HuH-7 (cell line): ENCODE results near the gene EVA1A.

Experiments used
- DNase-seq: peaks from one replicate; pipeline ENCODE4 v3.0.0; 2011; ENCODE audit warnings: low spot score

The EVA1A gene

DNA sequence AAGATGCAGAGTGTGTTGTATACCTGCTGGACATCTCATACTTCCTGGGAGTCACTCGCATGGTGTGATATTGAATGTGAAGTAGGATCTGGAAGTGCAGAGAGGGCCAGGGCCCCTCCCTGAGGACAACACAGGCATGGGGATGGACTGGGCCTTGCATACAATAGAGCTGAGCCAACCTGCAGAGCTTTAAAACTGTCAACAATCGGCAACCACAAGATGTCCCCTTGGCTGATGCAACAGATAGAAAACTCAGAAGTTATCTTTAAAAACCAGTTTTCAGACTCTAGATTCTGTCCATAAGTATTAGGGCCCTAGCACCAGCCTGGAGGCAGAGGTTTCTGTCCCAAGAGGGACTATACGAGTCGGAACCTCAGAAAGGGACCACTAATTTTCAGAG is 19.7 kb downstream of the EVA1A start:
- DNase-seq, result no peak

GRCh38 chr2:75539955-75540716 is 20.6 kb downstream of the EVA1A start:
- no peak for DNase-seq

DNA sequence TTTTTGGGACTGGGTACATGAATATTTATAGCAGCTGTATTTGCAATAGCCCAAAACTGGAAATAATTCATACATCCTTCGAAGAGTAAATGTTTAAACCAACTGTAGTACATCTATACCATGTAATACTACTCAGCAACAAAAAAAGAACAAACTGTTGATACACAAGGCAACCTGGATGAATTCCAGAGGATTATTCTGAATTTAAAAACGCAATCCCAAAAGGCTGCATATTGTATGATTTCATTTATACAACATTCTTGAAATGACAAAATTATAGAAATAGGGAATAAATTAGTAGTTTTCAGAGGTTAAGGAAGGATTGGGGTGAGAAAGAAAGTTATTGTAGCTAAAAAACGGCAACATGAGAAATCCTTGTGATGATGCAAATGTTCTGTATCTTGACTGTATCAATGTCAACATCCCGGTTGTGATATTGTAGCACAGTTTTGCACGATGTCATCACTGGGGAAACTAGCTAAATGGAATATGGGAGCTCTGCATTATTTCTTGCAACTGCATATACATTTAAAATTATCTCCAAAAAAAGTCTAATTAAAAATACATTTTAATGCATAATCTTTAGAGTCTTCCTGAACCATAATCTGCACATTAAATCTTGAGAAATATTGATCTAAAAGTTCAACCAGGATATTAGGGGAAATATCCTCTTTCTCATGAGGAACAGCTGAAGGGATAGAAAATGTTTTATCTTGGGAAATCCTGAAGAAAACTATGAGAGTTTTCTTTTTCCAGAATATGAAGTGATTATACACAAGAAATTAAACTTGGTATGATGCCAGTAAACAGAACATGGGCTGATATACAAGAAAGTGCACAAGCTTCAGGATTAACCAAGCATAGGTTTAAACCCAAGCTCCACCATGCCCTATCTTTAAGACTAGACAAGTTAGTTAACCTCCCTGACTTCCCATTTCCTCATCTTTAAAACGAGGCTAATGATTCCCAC is 21.9 kb downstream of the EVA1A start:
- no peak for DNase-seq

- DNase-seq, result no peak
Measured at GRCh38 chr2:75537658-75538057, 23.1 kb downstream of the EVA1A start.

GRCh38 chr2:75533135-75533534 is 27.6 kb downstream of the EVA1A start:
- no peak for DNase-seq

GRCh38 chr2:75532488-75532887 is 28.3 kb downstream of the EVA1A start:
- DNase-seq, result no peak

GRCh38 chr2:75528221-75528977 is 32.3 kb downstream of the EVA1A start:
- no peak for DNase-seq

GRCh38 chr2:75527676-75528075 is 33.1 kb downstream of the EVA1A start:
- no peak for DNase-seq

DNA sequence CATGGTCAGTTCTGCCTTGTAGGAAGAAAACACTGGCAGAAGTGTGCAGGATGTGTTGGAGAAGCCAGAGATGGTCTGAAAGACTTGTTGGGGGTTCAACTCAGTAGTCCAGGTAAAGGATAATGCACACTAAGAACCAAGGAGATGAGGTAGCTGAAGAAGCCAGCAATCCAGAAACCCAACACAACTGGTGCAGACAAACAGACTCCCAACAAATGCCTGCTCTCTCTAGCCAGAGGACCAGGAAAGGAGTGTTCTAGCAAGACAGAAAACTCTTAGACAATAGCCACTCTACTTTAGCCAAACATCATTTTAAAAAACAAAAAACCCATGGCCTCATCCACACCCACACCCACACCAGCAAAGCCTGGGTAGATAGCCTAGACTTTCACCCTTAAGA is 33.9 kb downstream of the EVA1A start:
- no peak for DNase-seq

DNA sequence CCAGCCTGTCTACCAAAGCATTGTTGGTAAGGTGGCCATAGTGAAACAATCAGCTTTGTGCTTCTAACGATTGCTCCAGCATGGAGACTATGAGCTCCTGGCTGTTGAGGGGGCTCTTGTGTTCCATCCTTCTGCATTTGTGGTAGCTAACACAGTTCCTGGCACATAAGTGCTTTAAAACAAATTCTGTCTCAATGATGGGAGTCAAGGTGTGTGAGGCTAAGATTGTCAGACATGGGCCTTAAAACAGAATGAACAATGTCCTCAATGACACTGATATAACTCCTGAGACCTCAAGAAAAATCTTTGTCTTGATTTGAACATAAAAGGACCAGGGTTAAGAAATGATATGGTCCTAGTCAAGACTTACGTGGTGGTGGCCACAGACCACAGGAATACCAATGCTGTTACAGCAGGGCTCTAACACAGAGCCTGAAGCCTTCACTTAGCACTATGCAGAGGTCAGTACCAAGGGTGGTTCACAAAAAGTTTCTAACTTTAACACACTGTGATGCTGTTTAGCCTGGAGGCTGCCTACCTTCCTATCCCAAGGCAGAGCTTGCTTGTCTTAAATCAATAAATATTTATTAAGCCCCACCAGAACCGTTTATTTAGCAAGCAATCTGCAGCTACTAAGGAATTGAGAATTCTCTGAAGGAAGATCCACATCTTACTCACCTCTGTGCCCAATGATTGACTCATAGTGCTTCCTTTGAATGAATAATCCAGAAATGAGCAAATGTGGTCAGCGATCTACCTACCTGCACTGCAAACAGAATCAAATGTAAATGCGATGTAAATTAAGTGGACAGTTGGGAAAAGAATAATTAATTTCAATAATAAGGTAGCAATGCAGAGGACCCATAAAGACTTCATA is 35.1 kb downstream of the EVA1A start:
- DNase-seq, result no peak

GRCh38 chr2:75524276-75524911 is 36.3 kb downstream of the EVA1A start:
- DNase-seq, result no peak

DNA sequence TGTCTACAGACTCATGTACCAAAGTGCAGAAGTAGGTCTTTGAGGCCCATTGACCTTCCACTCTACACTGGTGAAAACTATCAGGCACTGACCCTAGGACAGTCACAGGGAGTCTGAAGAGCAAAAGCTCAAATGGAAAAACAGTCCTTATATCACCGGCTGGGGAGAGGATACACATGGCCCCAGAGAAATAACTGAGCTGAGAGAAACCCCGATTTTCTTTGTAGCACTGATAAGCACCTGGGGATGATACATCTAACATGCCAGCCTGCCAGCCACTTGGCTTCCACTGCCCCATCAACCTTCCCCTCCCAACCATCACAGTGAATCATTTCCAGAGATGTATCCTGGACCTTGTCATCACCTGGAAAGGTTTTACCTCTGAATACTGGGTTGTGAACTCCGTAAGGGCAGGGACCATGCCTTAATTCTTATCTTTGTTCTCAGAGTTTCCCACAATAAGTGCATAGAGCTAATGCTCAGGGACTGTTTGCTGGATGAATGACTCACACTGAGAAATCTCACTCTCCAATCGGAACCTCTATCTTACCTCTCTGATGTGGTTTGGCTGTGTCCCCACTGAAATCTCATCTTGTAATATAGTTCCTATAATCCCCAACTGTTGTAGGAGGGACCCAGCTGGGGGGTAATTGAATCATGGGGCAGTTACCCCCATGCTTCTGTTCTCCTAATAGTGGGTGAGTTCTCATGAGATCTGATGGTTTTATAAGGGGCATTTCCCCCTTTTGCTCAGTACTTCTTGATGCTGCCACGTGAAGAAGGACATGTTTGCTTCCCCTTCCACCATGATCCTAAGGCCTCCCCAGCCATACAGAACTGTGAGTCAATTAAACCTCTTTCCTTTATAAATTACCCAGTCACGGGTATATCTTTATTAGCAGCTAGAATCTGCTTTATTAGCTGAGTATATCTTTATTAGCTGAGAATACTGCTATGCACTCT is 37.1 kb downstream of the EVA1A start:
- peak; percentile 12 for DNase-seq

- peak; percentile 20 for DNase-seq
Measured at GRCh38 chr2:75522543-75523312, 38.0 kb downstream of the EVA1A start.

- DNase-seq, result peak; percentile 20
Measured at GRCh38 chr2:75521225-75521872, 39.4 kb downstream of the EVA1A start.

- no peak for DNase-seq
Measured at GRCh38 chr2:75519843-75520242, 40.9 kb downstream of the EVA1A start.

DNA sequence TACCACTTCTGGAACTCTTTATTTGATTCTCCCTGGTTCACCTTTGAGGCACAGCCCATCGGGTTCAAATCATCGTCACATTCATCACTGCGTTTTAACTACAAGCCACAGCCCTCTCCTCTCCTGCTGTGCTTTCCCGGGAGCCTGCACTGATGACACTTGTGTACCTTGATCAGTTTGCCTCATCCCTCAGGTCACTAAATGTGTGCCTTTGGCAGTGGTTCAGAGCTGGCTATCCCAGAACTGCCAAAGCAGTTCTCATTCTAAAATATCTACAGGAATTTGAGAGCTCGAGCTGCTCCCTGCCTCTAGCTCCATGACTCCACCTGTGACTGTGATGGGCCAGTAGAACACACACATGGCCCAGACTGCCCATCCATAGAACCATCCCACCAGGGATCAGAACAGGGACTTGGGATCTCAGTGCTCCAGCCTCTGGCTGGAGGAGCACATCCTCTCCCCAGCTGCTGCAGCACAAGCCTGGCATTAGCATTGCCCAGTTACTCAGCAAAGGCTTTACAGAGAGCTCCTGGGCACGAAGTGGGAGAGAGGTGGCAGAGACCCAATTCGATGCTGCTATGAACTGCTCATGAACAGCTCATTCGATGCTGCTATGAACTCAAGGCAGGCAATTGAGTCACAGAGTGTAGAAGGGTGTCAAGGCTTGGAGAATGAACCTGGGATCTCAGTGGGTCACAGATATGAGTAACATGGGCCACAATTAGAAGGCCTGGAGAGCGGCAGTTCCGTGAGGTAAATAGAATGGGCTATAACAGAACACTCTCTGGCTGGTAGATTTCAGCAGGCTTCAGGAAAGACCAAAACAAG is 41.9 kb downstream of the EVA1A start:
- DNase-seq, result no peak

DNA sequence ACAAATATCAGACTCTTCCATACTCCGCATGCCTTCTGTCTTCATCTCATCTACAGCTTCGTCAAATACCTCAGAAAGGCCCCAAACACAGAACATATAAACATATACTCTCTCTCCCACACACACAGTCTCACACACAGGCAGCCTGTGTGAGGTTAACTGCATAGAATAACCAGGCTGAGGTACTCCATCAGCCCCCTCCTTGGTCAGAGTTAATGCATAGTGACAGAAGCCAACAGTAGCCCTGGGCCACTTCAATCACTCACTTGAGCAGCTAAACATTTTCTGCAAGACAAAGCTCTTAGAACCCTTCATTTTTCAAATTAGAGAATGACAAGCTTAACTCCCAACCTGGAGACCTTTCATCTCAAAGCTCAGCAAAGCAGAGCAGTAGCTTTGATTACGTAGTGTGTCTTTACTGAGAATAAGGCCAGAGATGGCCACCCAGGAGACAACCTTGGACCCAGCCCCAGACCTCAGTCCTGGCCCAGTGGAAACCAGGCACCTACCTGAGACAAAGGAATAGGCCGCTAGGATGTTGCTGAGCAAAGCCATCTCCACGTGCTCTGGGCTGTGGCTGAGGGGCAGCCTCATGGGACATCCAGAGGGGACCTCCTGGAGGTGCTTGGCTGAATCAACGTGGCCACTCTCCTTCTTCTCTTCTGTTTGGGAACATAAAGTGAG is 43.0 kb downstream of the EVA1A start:
- no peak for DNase-seq
